Spleen (tissue), 11 donors: ENCODE measurements around the gene UPK3A. TPM values are rescaled to one million over a fixed set of nuclear protein-coding genes. Genes with fewer than 3 reads are reported as not detected.

Experiments
- DNase-seq: peaks from one replicate; pipeline ENCODE4 v3.0.0-alpha.2; 2020
- H3K27ac ChIP-seq, 8 donors: fragments of 200-600 bp; sonication (generic) in 7 of 8; 1 replicate in 4 of 8; 2 replicates in 4 of 8; pipeline versions ENCODE4 v1.5.0 to v1.8.0; 2016 to 2021; ENCODE audit warnings: inconsistent platforms in 4 of 8, mild to moderate bottlenecking in 4 of 8, moderate library complexity in 1 of 8
- H3K27me3 ChIP-seq, 7 donors: fragments of 200-600 bp; sonication (generic) in 6 of 7; replicated peaks in 1 of 7; 1 replicate in 4 of 7; 2 replicates in 3 of 7; pipeline versions ENCODE4 v1.5.0 to v1.8.0; 2016 to 2021; ENCODE audit warnings: inconsistent platforms in 3 of 7, mild to moderate bottlenecking in 1 of 7
- H3K36me3 ChIP-seq, 6 donors: fragments of 200-600 bp; sonication (generic) in 5 of 6; 1 replicate in 4 of 6; 2 replicates in 2 of 6; pipeline versions ENCODE4 v1.5.0 to v1.8.0; 2016 to 2021; ENCODE audit warnings: inconsistent platforms in 2 of 6
- H3K4me1 ChIP-seq, 6 donors: fragments of 200-600 bp; sonication (generic) in 5 of 6; 1 replicate in 3 of 6; 2 replicates in 3 of 6; pipeline versions ENCODE4 v1.5.0 to v1.8.0; 2016 to 2021; ENCODE audit warnings: inconsistent platforms in 3 of 6
- H3K4me3 ChIP-seq, 8 donors: fragments of 200-600 bp; sonication (generic) in 7 of 8; 1 replicate in 4 of 8; 2 replicates in 4 of 8; pipeline versions ENCODE4 v1.5.0 to v1.8.0; 2016 to 2021; ENCODE audit warnings: inconsistent platforms in 4 of 8, mild to moderate bottlenecking in 4 of 8, moderate library complexity in 2 of 8
- H3K9me3 ChIP-seq, 8 donors: fragments of 200-600 bp; sonication (generic) in 7 of 8; 1 replicate in 4 of 8; 2 replicates in 4 of 8; pipeline versions ENCODE4 v1.5.0 to v1.8.0; 2016 to 2021; ENCODE audit warnings: inconsistent platforms in 4 of 8
- CTCF ChIP-seq, 11 experiments: fragments of 200-600 bp in 7 of 11; fragments of 450-650 bp in 4 of 11; sonication (generic) in 4 of 11; IDR thresholded peaks in 8 of 11; conservative IDR thresholded peaks in 3 of 11; 1 replicate in 7 of 11; 2 replicates in 4 of 11; pipeline versions ENCODE4 v1.4.0 to v1.8.0; 2016 to 2021; ENCODE audit warnings: antibody characterized with exemption in 11 of 11, inconsistent platforms in 4 of 11, mild to moderate bottlenecking in 1 of 11
- POLR2A ChIP-seq, 3 donors: fragments of 450-650 bp; IDR thresholded peaks; one replicate each; pipeline ENCODE4 v1.5.1; 2017; ENCODE audit warnings: antibody characterized with exemption in 3 of 3, mild to moderate bottlenecking in 1 of 3
- POLR2AphosphoS5 ChIP-seq, 3 donors: sonication (generic); formaldehyde crosslinking; IDR thresholded peaks; one replicate each; pipeline ENCODE4 v1.5.1; 2017; ENCODE audit warnings: antibody characterized with exemption in 3 of 3
- WGBS, 5 donors: extraction: QIAGEN DNeasy Blood & Tissue Kit in 3 of 5; methylation state at CpG; one replicate each; pipeline versions ENCODE4 v1.1.5 to v1.1.7; 2013 to 2018; 5-methylcytosine and 5-hydroxymethylcytosine counted together
- intact Hi-C: fragments of 100-400 bp; cut with DNase I; formaldehyde crosslinking; loops from one replicate; pipeline ENCODE4 v1.15.0; 2023; ENCODE audit warnings: low total_unique reads
- polyA plus RNA-seq, 3 donors: library from polyadenylated mRNA; stranded (reverse); fragments of 200-250 nt; gene quantifications; one replicate each; pipeline ENCODE4 v1.2.1, GENCODE V29; 2013
- total RNA-seq, 7 donors: library from RNA; depleted of rRNA in 3 of 7; stranded (reverse); fragments of >200 nt in 3 of 7; fragmentation: NEBNext Ultra II Directional in 4 of 7; extraction: Animal tissue kit (Norgen Biotek cat#: 25700) in 4 of 7; gene quantifications; one replicate each; pipeline versions ENCODE4 v1.1.0 to v1.2.1, GENCODE V29; 2016 to 2021
- donor health status: healthy with polysubstance abuse.
- donor health status: DM: no; HTN: no; CAD: no; lungs with moderate emphysema.
- donor health status: DM: no; HTN: no; CAD: no.
- donor health status: Bipolar disorder and iron deficiency.
- donor health status: healthy.
- donor health status: DM: no; HTN: no; CAD: no.
- donor health status: DM: yes; HTN: yes; CAD: no.

UPK3A gene
- total and polyA plus RNA-seq, 10 donors: 0.35 to 2.7 (median 1.4) TPM; not detected in 5

DNA sequence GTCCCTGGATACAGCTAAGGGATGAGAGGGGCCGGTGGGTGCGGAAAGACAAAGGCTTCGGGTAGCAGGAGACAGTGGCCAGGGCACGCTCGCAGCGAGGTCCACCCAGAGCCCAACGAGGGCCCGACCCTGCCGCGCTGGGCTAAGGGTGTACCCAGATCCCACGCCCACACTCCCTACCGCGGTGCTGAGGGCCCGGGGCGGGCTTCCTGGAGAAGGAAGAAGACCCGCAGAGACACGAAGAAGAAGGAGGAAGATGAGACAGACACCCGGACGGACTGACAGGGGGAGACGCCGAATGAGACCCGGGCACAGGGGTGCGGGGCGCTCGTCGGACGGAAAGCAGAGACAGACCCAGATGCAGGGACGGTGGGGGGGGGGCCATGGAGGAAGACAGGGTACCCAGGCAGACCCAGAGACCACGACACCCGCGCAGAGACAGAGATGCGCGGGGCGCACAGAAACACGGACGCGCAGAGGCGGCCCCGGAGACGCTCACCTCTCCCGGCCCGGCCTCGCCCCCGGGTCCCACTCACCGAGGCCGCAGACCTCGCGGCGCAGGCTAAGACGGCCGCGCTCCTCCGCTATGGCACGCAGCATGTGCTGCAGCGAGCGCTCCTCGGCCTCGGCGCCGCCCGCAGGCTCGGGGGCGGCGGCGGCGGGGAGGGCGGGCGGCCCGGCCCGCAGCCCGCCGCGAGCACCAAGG is 44.5 kb upstream of the UPK3A start:
- Histone ChIP-seq H3K27ac (peak overlapping the region in 6 of 8 donors; percentile 39 to 87 (median 76)), H3K36me3 (peaks cover 0 to 36% (median 0%) of the 10 kb centered on the region in 6 donors), H3K27me3 (no peaks in the 10 kb centered on the region), H3K4me3 (peak overlapping the region; percentile 54 to 91 (median 70)), H3K4me1 (peaks cover 20 to 81% (median 53%) of the 10 kb centered on the region in 6 donors), H3K9me3 (no peaks in the 10 kb centered on the region)
- intact Hi-C loops: loop anchor here (10.0 kb wide), 1 partner anchor 75 kb away; the partner anchor contains the start of gene NUP50
- DNase-seq: peak; percentile 92
- WGBS, 5 donors: 1 to 2% (median 1%) methylated on average over 30 to 73 of the region's 73 CpGs
- no peak for TF ChIP-seq CTCF (IDR thresholded peaks at IDR 0.05 in 8 of 11, conservative IDR thresholded peaks at IDR 0.05 in 3 of 11)
- TF ChIP-seq POLR2AphosphoS5 (IDR thresholded peaks at IDR 0.05): peak in 1 of 3 donors; percentile 9
- no peak for TF ChIP-seq POLR2A (IDR thresholded peaks at IDR 0.05)

- intact Hi-C loops: loop anchor here (10.0 kb wide), 1 partner anchor 76 kb away; the partner anchor contains the start of gene NUP50
- 4 to 20% (median 5%) methylated on average over 12 to 62 of the region's 66 CpGs for WGBS, 5 donors
These were observed 43.7 kb upstream of the UPK3A start, which contains the start of gene KIAA0930 for GRCh38 chr22:45240810-45241631. TSS of gene KIAA0930 (minus strand) at chr22:45240894. CDS start at chr22:45240703, 191 bp downstream.

GRCh38 chr22:45242778-45243191 is 42.0 kb upstream of the UPK3A start:
- peak overlapping the region in 1 of 8 donors; percentile 8 for H3K27ac ChIP-seq
- H3K36me3 ChIP-seq: peaks cover 0 to 13% (median 0%) of the 10 kb centered on the region in 6 donors
- 60 to 74% (median 62%) methylated on average over 7 of the region's 7 CpGs for WGBS, 5 donors
- peaks cover 12 to 74% (median 36%) of the 10 kb centered on the region in 6 donors for H3K4me1 ChIP-seq
- H3K9me3 ChIP-seq: no peaks in the 10 kb centered on the region
- no peak overlapping the region for H3K4me3 ChIP-seq
- DNase-seq: no peak
- no peaks in the 10 kb centered on the region for H3K27me3 ChIP-seq
- intact Hi-C loops: loop anchor here (10.0 kb wide), 1 partner anchor 78 kb away; the partner anchor contains the start of gene NUP50
- TF ChIP-seq POLR2A (IDR thresholded peaks at IDR 0.05) (no peak), CTCF (IDR thresholded peaks at IDR 0.05 in 8 of 11, conservative IDR thresholded peaks at IDR 0.05 in 3 of 11) (peak in 2 of 11 experiments; percentile 19)

More at GRCh38 chr22:45240810-45241631, 43.7 kb upstream of the UPK3A start, which contains the start of gene KIAA0930:
- DNase-seq: peak; percentile 96
- Histone ChIP-seq H3K27me3 (no peaks in the 10 kb centered on the region), H3K9me3 (no peaks in the 10 kb centered on the region), H3K27ac (peak within 1 kb of the TSS; percentile 29 to 87 (median 74)), H3K36me3 (peaks cover 0 to 31% (median 0%) of the 10 kb centered on the region in 6 donors), H3K4me3 (peak within 1 kb of the TSS; percentile 54 to 91 (median 70)), H3K4me1 (peaks cover 17 to 79% (median 47%) of the 10 kb centered on the region in 6 donors)
- TF ChIP-seq POLR2AphosphoS5 (IDR thresholded peaks at IDR 0.05): peak in 2 of 3 donors; percentile 52 to 61
- no peak for TF ChIP-seq CTCF (IDR thresholded peaks at IDR 0.05 in 8 of 11, conservative IDR thresholded peaks at IDR 0.05 in 3 of 11)
- TF ChIP-seq POLR2A (IDR thresholded peaks at IDR 0.05): no peak
